T-helper 17 cell (primary cell): ENCODE measurements around the gene TESK1. TPM values are rescaled to one million over a fixed set of nuclear protein-coding genes. Genes with fewer than 3 reads are reported as not detected.

Experiments
- ATAC-seq: fragments of 150-1000 bp; cut with Tn5 transposase; 2 replicates; pipeline ENCODE4 v1.10.0; 2021; ENCODE audit warnings: mild to moderate bottlenecking, moderate library complexity
- DNase-seq, 3 donors: peaks; one replicate each; pipeline versions ENCODE4 v3.0.0 to v3.0.0-alpha.2; 2020 to 2021
- H3K9me3 ChIP-seq: one replicate; pipeline ENCODE4 v1.7.0; 2013; ENCODE audit warnings: low read length, mild to moderate bottlenecking; ENCODE audit not compliant: control insufficient read depth, poor library complexity, severe bottlenecking
- H3K27ac Mint-ChIP-seq: one replicate; pipeline ENCODE4 v1.8.0; 2022; ENCODE audit warnings: mild to moderate bottlenecking, moderate library complexity, mixed read lengths
- H3K27me3 Mint-ChIP-seq: one replicate; pipeline ENCODE4 v1.8.0; 2022; ENCODE audit warnings: mixed read lengths
- H3K36me3 Mint-ChIP-seq: one replicate; pipeline ENCODE4 v1.8.0; 2022; ENCODE audit warnings: low read depth, mixed read lengths
- H3K4me1 Mint-ChIP-seq: one replicate; pipeline ENCODE4 v1.8.0; 2022; ENCODE audit warnings: mild to moderate bottlenecking, mixed read lengths
- H3K4me3 Mint-ChIP-seq: one replicate; pipeline ENCODE4 v1.8.0; 2022; ENCODE audit warnings: mild to moderate bottlenecking, moderate library complexity, mixed read lengths
- total RNA-seq, 4 donors: library from RNA in 2 of 4; stranded (reverse) in 2 of 4; gene quantifications; one replicate each; pipeline ENCODE4 v1.2.3 and lab custom pipeline; 2022 to 2026

TESK1 gene
- total RNA-seq (10 to 100 TPM; 31.7 to 31.9 TPM), total RNA-seq (lab: John Stamatoyannopoulos, UW) (24.3 to 24.6 reads per million in 2 donors)

GRCh38 chr9:35604578-35605350, at the start of gene TESK1:
TESK1 (plus strand) TSS chr9:35605262; CDS start chr9:35605620, 358 bp downstream.
- H3K9me3 ChIP-seq = no peaks in the 10 kb centered on the region
- peak; percentile 41 for ATAC-seq
- Mint-ChIP-seq H3K27ac (peak within 1 kb of the TSS; percentile 99), H3K36me3 (peaks cover 5% of the 10 kb centered on the region), H3K27me3 (no peaks in the 10 kb centered on the region), H3K4me3 (peak within 1 kb of the TSS; percentile 100), H3K4me1 (peaks cover 30% of the 10 kb centered on the region)
- DNase-seq = peak; percentile 74 to 85 (median 78)

- Mint-ChIP-seq H3K27me3 (peaks cover 2% of the 10 kb centered on the region), H3K4me3 (no peak overlapping the region), H3K4me1 (no peaks in the 10 kb centered on the region), H3K36me3 (no peaks in the 10 kb centered on the region), H3K27ac (peak overlapping the region; percentile 34)
- DNase-seq = no peak
- no peak for ATAC-seq
- no peaks in the 10 kb centered on the region for H3K9me3 ChIP-seq
These were observed 49.2 kb upstream of the TESK1 start for GRCh38 chr9:35555881-35556280.

- DNase-seq = no peak
- H3K4me3 Mint-ChIP-seq = no peak overlapping the region
- no peak for ATAC-seq
- no peaks in the 10 kb centered on the region for H3K4me1 Mint-ChIP-seq
- no peak overlapping the region for H3K27ac Mint-ChIP-seq
- no peaks in the 10 kb centered on the region for H3K9me3 ChIP-seq
- no peaks in the 10 kb centered on the region for H3K27me3 Mint-ChIP-seq
- H3K36me3 Mint-ChIP-seq = no peaks in the 10 kb centered on the region
These were observed 48.3 kb upstream of the TESK1 start for GRCh38 chr9:35556776-35557175.

- Mint-ChIP-seq H3K27me3 (no peaks in the 10 kb centered on the region), H3K4me3 (no peak overlapping the region), H3K27ac (no peak overlapping the region), H3K4me1 (no peaks in the 10 kb centered on the region), H3K36me3 (no peaks in the 10 kb centered on the region)
- DNase-seq = no peak
- ATAC-seq = no peak
- H3K9me3 ChIP-seq = no peaks in the 10 kb centered on the region
These were observed 47.7 kb upstream of the TESK1 start for GRCh38 chr9:35557320-35557719.

- H3K36me3 Mint-ChIP-seq = no peaks in the 10 kb centered on the region
- H3K27me3 Mint-ChIP-seq = no peaks in the 10 kb centered on the region
- DNase-seq (no peak), ATAC-seq (no peak)
- no peak overlapping the region for H3K27ac Mint-ChIP-seq
- H3K4me3 Mint-ChIP-seq = no peak overlapping the region
- H3K9me3 ChIP-seq = no peaks in the 10 kb centered on the region
- no peaks in the 10 kb centered on the region for H3K4me1 Mint-ChIP-seq
These were observed 46.9 kb upstream of the TESK1 start for GRCh38 chr9:35558185-35558584.

- H3K27me3 Mint-ChIP-seq = no peaks in the 10 kb centered on the region
These were observed 45.1 kb upstream of the TESK1 start for GRCh38 chr9:35559792-35560530.

GRCh38 chr9:35560625-35561337, 44.3 kb upstream of the TESK1 start:
- peaks cover 2% of the 10 kb centered on the region for H3K4me1 Mint-ChIP-seq
- ATAC-seq (no peak), DNase-seq (no peak)
- H3K27me3 Mint-ChIP-seq = no peaks in the 10 kb centered on the region
- H3K4me3 Mint-ChIP-seq = no peak overlapping the region
- H3K27ac Mint-ChIP-seq = no peak overlapping the region
- H3K36me3 Mint-ChIP-seq = no peaks in the 10 kb centered on the region
- H3K9me3 ChIP-seq = no peaks in the 10 kb centered on the region

More at GRCh38 chr9:35559792-35560530, 45.1 kb upstream of the TESK1 start:
- H3K4me1 Mint-ChIP-seq = peaks cover 2% of the 10 kb centered on the region
- H3K4me3 Mint-ChIP-seq = no peak overlapping the region
- ATAC-seq = no peak
- DNase-seq = no peak
- no peaks in the 10 kb centered on the region for H3K9me3 ChIP-seq
- no peaks in the 10 kb centered on the region for H3K36me3 Mint-ChIP-seq
- no peak overlapping the region for H3K27ac Mint-ChIP-seq

GRCh38 chr9:35561468-35562261, 43.4 kb upstream of the TESK1 start:
- H3K27ac Mint-ChIP-seq = no peak overlapping the region
- ATAC-seq = no peak
- DNase-seq = no peak

GRCh38 chr9:35562895-35563780, 41.9 kb upstream of the TESK1 start:
- Mint-ChIP-seq H3K4me3 (no peak overlapping the region), H3K36me3 (peaks cover 3% of the 10 kb centered on the region), H3K4me1 (peaks cover 5% of the 10 kb centered on the region), H3K27ac (no peak overlapping the region), H3K27me3 (no peaks in the 10 kb centered on the region)
- ATAC-seq (no peak), DNase-seq (no peak)
- H3K9me3 ChIP-seq = no peaks in the 10 kb centered on the region

More at GRCh38 chr9:35561468-35562261, 43.4 kb upstream of the TESK1 start:
- no peaks in the 10 kb centered on the region for H3K27me3 Mint-ChIP-seq
- peaks cover 3% of the 10 kb centered on the region for H3K36me3 Mint-ChIP-seq
- H3K4me1 Mint-ChIP-seq = peaks cover 5% of the 10 kb centered on the region
- H3K4me3 Mint-ChIP-seq = no peak overlapping the region
- H3K9me3 ChIP-seq = no peaks in the 10 kb centered on the region

- H3K36me3 Mint-ChIP-seq = peaks cover 3% of the 10 kb centered on the region
- no peaks in the 10 kb centered on the region for H3K27me3 Mint-ChIP-seq
- no peak overlapping the region for H3K4me3 Mint-ChIP-seq
- peaks cover 5% of the 10 kb centered on the region for H3K4me1 Mint-ChIP-seq
- no peaks in the 10 kb centered on the region for H3K9me3 ChIP-seq
- H3K27ac Mint-ChIP-seq = no peak overlapping the region
- no peak for ATAC-seq
- no peak for DNase-seq
These were observed 41.3 kb upstream of the TESK1 start for GRCh38 chr9:35563791-35564197.

- Mint-ChIP-seq H3K4me1 (peaks cover 9% of the 10 kb centered on the region), H3K36me3 (peaks cover 3% of the 10 kb centered on the region), H3K27me3 (no peaks in the 10 kb centered on the region), H3K4me3 (no peak overlapping the region), H3K27ac (no peak overlapping the region)
- DNase-seq = no peak
- ATAC-seq = no peak
- no peaks in the 10 kb centered on the region for H3K9me3 ChIP-seq
These were observed 40.4 kb upstream of the TESK1 start for GRCh38 chr9:35564658-35565061.

- no peak overlapping the region for H3K4me3 Mint-ChIP-seq
- DNase-seq = no peak
- H3K9me3 ChIP-seq = no peaks in the 10 kb centered on the region
- peaks cover 3% of the 10 kb centered on the region for H3K36me3 Mint-ChIP-seq
- H3K27ac Mint-ChIP-seq = no peak overlapping the region
- H3K4me1 Mint-ChIP-seq = peaks cover 17% of the 10 kb centered on the region
- ATAC-seq = no peak
- no peaks in the 10 kb centered on the region for H3K27me3 Mint-ChIP-seq
These were observed 38.6 kb upstream of the TESK1 start for GRCh38 chr9:35566417-35566816.
